ENCODE measurements around the gene LINC00305.

The LINC00305 gene
- total RNA-seq: 0 reads per million in 2 experiments

GRCh38 chr18:64148988-64149387 lies at the start of gene LINC00305:
Gene LINC00305, minus strand, starts transcription at chr18:64149088.
- DNase-seq (ENCODE audit: low read depth): no peak

DNA sequence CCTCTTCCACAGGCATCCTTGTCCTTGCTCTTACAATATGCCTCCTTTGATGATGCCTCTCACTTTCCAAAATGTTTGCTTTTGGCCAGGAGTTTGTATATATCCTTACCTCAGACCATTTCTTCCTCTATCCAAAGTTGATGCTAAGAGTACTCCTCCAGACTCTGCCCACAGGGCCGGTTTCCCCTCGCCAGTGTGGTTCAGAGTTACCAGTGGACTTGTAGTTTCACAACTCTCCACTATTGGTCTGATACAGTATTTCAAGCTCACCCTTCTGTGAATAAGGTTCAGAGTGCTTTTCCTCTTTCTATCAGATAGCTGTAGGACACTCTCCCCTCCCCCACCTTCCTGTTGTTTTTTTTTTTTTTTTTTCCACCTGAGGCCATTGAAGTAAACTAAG lies 42.2 kb upstream of the LINC00305 start:
- DNase-seq (ENCODE audit: low read depth): no peak

- no peak for DNase-seq (ENCODE audit: low read depth)
Measured at GRCh38 chr18:64185987-64186386, 37.1 kb upstream of the LINC00305 start.

DNA sequence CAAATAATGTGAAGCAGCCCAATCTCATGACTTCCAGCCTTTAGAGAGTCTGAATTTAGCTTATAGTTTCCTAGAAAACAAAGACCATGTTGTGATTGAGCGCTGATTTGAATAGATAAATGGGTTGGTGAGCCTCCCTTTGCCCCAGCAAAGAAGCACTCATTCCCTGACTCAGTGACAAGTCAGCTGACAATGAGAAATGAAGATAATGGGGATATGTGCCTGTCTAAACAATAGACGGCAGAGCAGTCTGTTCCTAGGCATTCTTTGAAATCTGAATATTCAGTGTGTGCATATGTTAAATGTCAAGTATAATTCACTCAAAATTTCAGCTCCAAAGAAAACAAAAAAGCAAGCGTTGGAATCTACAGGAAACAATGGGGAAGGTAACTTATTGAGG lies 34.8 kb upstream of the LINC00305 start:
- DNase-seq (ENCODE audit: low read depth): no peak

DNA sequence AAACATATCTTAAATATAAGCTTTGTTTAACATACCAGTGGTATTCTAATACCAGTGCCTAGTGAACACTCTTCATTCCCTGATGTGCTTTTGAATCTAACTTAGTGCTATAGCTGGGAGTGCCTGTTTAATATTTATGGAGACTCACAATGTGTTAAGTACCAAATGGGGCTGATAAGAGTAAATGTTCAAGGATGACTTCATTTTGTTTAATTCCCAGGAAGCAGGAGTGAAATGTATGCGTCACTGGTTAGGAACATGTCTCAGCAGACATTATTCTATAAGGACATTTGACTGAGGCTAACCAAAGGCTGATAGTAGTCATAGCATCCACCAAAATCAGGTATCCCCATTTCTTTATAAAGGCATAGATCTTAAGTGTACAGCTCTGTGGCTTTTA lies 31.7 kb upstream of the LINC00305 start:
- no peak for DNase-seq (ENCODE audit: low read depth)

GRCh38 chr18:64180171-64180570 lies 31.3 kb upstream of the LINC00305 start:
- no peak for DNase-seq (ENCODE audit: low read depth)

- DNase-seq (ENCODE audit: low read depth): no peak
Measured at GRCh38 chr18:64179556-64180080, 30.7 kb upstream of the LINC00305 start.

- DNase-seq (ENCODE audit: low read depth): no peak
Measured at GRCh38 chr18:64178860-64179259, 30.0 kb upstream of the LINC00305 start.

DNA sequence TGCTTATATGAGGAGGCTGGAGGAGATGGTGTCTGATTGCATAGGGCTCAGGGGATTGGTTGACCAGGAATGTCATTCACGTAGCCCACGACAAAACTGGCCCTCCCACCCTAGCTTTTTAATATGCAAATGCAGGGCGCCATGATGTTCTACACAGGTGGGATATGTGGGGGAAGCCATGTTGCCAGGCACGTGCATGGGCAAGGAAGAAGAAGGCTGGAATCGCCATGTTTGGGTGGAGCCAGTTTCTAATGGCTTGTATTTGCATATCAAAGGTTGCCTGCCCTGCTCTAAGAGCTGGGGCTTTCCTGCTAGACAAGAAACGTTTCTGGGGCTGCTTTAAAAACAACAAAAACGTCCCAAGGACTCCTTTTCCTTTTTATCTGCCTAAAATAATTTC lies 26.5 kb upstream of the LINC00305 start:
- no peak for DNase-seq (ENCODE audit: low read depth)

DNA sequence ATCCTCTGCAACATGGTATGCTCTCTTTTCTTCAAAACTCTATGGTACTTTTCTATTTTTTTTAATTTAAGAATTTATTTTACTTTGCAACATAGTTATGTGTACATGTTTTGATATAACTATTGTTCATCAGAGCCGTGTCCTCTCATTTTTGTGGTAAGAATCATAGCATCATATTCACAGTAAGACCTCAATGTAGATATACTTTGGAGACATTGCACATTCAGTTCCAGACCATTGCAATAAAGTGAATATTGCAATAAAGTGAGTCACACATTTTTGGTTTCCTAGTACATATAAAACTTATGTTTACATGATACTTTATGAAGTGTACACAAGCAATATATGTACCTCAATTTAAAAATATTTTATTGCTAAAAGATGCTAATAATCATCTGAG lies 22.7 kb upstream of the LINC00305 start:
- DNase-seq (ENCODE audit: low read depth): no peak

DNA sequence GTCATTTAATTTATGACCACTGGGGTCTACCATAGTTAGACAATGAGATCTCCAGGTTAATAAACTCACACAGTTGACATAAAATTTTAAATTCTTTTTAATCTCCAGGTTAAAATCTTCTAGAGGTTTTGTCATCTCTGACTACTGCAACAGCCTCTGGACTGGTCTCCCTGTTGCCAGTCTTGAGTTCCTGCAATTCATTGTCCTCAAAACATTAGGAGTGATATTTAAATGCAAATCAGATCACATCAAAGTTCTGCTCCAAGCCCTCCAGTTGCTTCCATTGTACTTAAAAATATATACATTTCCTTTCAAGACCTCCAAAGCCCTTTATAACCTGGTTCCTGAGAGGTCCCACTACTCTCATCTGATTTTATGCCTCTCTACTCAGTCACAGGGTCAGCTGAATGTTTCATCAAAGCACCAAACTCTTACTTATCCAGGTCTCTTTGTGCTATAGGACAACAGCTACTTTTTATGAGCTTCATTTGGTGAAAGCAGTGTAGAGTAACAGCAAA lies 18.6 kb upstream of the LINC00305 start:
- no peak for DNase-seq (ENCODE audit: low read depth)

DNA sequence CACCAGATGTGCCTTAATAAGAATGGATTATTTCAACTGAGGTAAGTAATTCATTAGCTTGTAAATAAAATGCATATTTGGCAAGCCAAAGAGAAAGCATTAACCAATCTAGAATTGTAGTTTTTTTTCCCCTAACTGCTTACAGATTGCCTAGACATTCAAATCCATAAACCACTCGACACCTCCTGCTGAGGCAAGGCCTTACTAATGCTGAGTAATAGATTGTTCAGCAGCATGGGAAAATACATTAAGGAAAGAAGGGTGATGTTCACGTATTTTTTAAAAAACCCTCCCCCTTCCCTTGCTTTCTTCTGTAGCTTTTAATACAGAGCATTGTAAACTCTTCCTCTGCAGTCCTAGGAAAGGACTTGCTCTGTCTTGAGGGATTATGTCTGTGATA lies 17.0 kb upstream of the LINC00305 start:
- no peak for DNase-seq (ENCODE audit: low read depth)

DNA sequence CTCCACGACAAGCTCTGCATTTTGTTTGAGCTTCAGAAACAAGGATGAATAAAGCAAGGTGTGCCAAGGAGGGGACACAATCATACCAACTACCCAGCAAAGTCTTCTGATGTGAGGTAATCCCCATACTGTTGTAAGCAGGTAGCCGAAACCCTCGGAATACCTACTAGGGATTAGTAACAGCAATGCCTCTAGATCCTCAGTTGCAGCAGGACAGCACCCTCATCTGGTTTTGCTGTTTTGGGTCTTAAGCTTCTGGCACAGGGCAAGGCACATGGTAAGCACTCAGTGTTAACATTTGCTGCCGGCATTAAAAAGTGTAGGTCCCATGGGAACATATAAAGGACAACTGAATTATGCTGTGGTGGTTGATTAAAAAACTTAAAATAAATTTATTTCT lies 16.0 kb upstream of the LINC00305 start:
- DNase-seq (ENCODE audit: low read depth): no peak

- no peak for DNase-seq (ENCODE audit: low read depth)
Measured at GRCh38 chr18:64149916-64150438, 1.1 kb upstream of the LINC00305 start.

DNA sequence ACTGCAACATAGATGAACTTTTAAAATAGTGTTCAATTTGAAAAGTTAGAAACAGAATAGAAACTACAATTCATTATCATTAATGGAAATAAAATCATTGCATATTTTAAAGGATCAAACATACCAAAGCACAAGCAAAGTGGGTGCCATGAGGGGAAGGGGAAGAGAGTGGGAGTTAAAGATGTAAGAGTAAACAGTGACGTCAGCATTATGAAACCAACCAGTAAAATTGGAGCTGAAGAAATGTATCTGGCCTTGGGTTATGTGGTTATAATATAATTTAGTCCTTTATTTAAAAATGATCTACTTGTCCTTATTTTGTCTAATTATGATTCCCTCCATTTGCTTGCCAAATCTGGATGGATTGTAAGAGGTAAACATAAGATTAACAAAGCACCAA lies 6.0 kb downstream of the LINC00305 start:
- DNase-seq (ENCODE audit: low read depth): no peak

DNA sequence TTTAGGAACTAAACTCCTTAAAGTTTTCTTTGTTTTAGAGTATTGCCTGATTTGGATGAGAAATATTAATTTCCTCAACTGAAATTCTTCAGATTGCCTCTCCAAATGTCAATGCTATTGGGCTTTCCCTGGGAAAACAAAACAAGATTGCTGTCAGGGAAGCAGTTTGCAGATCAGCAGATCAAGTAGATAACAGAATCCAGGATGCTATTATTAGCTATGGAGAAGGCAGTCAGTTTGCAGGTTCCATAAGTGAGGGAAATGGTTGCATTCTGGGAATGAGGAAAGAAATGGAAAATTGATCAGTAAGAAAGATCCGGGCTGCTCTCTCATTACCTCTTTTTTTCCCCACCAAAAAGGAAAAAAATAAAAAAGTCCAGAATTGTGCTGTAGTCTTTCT lies 11.0 kb downstream of the LINC00305 start:
- DNase-seq (ENCODE audit: low read depth): no peak

GRCh38 chr18:64134044-64134747 lies 14.7 kb downstream of the LINC00305 start:
- no peak for DNase-seq (ENCODE audit: low read depth)

- no peak for DNase-seq (ENCODE audit: low read depth)
Measured at GRCh38 chr18:64132871-64133270, 16.0 kb downstream of the LINC00305 start.

DNA sequence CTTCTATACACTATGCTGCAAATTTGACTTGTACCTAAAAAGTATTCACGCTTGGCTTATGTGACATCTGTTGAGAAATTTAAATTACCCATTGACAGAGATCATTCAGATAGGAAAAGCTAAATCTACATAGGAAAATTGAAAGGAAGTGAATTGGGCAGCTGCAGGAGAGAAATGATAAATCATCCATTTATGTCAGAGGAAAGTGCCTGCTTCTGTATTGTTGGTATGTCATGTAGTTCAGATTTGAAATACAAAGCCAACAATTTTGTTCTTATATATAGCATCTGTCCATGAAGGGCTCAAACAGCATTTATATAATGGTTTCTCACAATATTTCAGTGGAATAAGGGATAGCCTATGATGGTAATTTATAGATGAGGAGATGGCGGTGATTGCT lies 17.6 kb downstream of the LINC00305 start:
- DNase-seq (ENCODE audit: low read depth): no peak

GRCh38 chr18:64127172-64127571 lies 21.7 kb downstream of the LINC00305 start:
- DNase-seq (ENCODE audit: low read depth): no peak

DNA sequence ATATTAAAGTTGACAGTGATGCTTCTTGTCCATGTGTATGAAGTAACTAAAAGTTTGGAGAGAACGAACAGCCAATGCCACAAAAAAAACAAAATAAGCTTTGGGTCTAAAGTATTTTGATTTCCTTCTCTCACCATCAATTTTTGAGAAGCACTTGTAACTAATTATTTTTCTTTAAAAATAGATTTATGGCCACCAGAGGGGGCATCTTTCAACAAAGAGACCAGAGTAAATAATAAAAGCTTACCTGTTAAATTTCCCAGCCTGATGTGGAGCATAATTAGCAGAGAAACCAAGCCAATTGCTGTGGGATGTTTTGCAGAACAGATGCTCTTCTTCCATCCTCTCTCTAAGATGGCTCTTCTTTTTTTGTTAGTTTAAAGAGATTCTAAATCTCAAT lies 29.0 kb downstream of the LINC00305 start:
- no peak for DNase-seq (ENCODE audit: low read depth)

DNA sequence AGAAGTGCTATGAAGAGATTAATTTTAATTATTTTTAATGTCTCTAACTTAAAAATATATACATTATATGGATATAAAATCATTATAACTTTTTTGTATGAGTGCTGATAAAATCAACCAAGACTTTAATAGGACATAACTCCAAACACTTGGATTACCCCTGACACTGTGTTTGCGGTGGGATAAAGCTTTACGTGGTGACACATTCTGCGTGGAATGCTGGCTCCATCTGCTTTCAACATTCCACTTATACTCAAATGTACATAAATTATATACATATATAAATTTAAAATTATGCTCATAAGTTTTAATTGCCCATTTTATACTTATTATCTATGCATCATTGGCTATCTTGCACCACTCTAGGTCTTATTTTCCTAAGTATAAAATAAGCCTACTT lies 30.5 kb downstream of the LINC00305 start:
- no peak for DNase-seq (ENCODE audit: low read depth)

GRCh38 chr18:64116571-64117175 lies 32.2 kb downstream of the LINC00305 start:
- no peak for DNase-seq (ENCODE audit: low read depth)

Data from T follicular helper cell (primary cell).